LNCaP clone FGC (cell line): ENCODE measurements around the gene CHRNA1.

Experiments
- DNase-seq: peaks from one replicate; pipeline ENCODE4 v3.0.0-alpha.2; 2011; ENCODE audit warnings: low read depth
- H3K4me3 ChIP-seq: 2 replicates; pipeline ENCODE4 v1.5.1; 2011; ENCODE audit warnings: mild to moderate bottlenecking, low read depth, low read length, control low read depth
- TF ChIP-seq, protein P1 (sequence below): IDR thresholded peaks from 2 replicates; pipeline ENCODE4 v1.5.1; 2012; ENCODE audit warnings: mild to moderate bottlenecking; ENCODE audit not compliant: control insufficient read depth, insufficient read depth; ENCODE audit errors: extremely low read depth

The CHRNA1 gene

DNA sequence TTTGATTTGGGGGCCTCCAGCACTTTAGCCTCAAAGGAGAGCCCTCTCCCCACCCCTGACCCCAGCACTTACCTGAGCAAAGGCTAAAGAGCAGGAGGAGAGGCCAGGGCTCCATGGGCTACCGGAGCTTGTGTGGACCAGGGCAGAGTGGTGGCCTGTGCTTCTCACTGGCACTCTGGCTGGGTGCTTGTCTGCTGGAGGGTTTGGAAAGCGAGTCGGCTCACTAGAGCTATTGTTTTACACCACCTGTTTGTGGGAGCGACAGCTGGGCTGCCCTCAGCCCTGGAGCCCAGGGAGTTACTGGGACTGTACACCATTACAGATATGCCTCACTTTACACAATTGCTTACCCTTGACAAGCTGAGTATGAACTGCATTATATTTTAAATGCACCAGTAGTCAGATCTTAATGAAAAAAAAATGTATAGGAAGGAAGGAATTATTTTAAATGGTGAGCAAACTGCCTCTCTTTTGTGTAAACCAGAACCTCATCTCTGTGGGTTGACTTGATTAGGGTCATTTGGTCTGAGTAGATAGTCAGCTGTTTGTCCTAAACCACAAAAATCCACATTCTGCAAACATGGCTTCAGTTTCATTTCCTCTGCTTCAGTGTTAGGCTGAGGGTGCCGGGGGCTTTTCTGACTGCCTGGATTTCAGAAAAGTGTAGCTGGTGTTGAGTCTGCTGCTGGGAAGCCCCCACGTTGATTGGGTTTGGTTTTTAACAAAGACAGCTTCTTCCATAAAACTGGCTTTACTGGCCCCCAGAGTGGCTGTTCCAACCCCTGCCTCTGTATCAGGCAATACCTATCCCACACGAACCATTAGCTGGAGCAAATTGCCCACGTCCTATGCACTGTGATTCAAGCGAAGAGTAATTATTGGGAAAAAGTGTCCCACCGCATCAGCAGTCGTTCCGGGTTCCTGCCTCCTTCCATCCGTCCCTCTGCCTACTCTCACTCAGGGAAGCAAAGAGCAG, at the start of gene CHRNA1:
CHRNA1 (minus strand) TSS at position 193 of the 976 bp plus-strand sequence; CDS start at position 115, 78 bp downstream.
- H3K4me3 ChIP-seq: no peak within 1 kb of the TSS
- TF ChIP-seq, protein P1, sequence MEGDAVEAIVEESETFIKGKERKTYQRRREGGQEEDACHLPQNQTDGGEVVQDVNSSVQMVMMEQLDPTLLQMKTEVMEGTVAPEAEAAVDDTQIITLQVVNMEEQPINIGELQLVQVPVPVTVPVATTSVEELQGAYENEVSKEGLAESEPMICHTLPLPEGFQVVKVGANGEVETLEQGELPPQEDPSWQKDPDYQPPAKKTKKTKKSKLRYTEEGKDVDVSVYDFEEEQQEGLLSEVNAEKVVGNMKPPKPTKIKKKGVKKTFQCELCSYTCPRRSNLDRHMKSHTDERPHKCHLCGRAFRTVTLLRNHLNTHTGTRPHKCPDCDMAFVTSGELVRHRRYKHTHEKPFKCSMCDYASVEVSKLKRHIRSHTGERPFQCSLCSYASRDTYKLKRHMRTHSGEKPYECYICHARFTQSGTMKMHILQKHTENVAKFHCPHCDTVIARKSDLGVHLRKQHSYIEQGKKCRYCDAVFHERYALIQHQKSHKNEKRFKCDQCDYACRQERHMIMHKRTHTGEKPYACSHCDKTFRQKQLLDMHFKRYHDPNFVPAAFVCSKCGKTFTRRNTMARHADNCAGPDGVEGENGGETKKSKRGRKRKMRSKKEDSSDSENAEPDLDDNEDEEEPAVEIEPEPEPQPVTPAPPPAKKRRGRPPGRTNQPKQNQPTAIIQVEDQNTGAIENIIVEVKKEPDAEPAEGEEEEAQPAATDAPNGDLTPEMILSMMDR: no peak
- no peak for DNase-seq

DNA sequence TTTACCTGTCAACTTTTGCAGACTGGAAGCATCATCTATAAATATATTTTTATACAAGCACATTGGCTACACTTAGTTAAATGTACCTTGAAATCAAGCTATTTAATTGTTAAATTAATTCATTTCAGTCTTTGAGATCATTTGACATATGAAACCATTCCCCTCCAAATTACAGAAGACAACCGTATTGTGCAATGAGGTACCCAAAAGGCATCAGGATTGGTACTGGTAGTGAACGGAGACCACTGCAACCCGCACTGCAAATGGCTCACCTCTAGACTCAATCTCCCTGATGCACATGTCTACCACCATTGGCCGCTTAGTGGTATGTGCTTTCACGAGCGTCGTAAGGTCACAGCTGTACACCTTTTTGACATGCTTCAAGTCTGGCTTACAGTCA, 47.8 kb upstream of the CHRNA1 start:
- DNase-seq: no peak
- H3K4me3 ChIP-seq: no peak overlapping the region
- TF ChIP-seq, protein P1: no peak

DNA sequence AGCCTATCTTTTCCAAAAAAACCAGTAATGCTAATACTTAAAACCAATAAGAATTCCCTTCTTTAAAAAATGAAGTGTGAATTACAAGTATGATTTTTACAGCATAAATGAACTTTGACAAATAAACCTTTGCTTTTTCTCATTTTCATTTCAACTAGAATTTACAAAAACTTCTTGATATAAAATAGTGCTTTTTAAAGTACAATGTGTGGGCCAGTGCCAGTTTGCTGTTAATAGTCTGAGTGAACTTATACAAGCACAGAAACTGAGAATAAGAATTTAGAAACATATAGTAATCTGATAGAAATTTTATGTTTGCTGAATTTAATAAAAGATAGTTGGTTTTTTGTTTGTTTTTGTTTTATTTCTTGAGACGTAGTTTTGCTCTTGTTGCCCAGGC, 43.7 kb upstream of the CHRNA1 start:
- H3K4me3 ChIP-seq: no peak overlapping the region
- no peak for DNase-seq
- TF ChIP-seq, protein P1: no peak

DNA sequence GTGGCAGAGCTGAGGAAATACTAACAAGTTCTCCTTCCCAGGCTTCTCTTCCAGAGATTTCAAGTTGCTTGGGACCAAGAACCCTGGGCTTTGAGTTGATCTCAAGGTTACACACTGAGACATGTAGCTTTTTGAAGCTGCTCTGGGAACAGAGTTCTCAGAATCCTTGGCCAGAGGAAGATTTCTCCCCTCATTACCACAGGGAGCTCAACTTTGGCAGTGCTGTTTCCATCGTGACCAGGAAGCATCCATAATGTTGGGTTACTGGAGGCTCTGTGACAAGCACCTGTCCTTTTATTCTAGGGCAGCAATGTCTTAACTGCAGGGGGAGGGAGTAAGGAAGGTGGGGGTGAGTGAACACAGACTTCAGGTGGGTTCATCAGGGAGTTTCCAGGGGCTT, 41.5 kb upstream of the CHRNA1 start:
- DNase-seq: no peak
- no peak overlapping the region for H3K4me3 ChIP-seq
- TF ChIP-seq, protein P1: no peak

DNA sequence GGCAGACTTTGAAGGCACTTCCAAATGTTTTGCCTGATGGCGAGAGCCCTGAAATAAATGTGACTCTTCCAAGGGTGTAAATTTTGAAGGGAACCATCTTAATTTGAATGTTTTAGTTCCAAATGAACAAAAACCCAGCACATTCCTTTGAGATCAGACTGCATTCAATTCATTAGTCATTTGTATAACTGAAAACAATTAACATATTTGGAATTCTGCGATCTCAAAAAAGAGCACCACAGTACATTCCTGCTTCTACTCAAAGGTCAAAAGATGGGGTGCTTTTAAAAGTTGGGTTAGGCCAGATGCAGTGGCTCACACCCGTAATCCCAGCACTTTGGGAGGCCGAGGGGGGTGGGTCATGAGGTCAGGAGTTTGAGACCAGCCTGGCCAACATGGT, 38.2 kb upstream of the CHRNA1 start:
- no peak for DNase-seq
- no peak overlapping the region for H3K4me3 ChIP-seq
- TF ChIP-seq, protein P1: no peak

DNA sequence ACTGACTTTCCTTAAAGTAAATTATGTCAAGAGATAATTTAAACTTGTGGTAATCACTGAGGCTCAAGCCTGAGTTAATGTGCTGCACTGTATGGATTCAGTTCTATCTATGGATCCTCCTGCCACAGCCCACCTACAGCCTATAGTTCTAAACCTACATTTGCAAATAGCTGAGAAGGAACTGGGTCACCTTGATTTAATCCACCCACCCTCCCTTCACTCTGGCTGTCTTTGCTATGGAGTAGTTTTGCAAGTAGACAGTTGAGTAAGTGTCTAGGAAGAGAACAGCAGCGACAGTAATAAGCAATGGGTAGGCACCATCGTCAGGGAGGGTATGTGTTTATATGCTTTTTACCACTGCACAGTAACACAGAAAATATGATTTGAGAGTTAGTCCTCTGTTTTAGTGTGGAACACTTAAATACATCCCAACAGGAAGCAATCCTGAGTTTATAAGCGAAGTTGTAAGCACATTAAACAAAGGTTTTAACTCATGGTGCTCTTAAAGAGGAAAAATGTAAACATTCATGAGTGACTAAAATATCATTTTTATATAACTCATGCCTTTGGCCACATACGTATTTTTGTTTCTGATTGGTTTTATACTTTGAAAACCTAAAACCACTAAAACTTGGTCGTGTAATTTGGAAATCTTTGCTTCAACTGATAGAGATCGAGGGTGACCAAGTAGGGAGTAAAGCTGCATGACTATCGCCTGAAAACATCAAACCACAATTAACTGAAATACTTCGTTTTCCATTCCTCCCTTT, 36.3 kb upstream of the CHRNA1 start:
- H3K4me3 ChIP-seq: no peak overlapping the region
- DNase-seq: no peak
- TF ChIP-seq, protein P1: no peak
